Measurements from ENCODE around the gene SLC30A7.

The SLC30A7 gene

DNA sequence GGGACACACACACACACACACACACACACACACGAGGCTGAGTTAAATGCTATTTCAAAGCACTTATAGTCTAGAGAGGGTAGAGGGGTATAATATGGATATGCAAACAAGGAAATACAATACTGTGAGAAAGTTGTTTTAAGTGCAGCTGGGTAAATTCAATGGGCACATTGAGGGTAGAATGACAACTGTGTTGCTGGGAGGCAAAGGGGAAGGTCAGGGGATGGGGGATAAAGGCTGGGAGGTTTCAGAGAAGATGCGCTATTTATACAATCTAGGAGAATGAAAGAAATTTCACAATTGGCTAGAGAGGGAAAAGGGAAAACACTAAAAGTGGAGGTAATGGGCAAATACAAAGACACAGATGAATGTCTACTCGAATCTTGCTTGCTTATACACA, 20.7 kb upstream of the SLC30A7 start:
- Histone ChIP-seq H3K4me1 (ENCODE audit: low read length) (no peaks in the 10 kb centered on the region), H3K36me3 (replicated peaks; ENCODE audit: insufficient read depth, low read length) (no peaks in the 10 kb centered on the region), H3K27me3 (replicated peaks; ENCODE audit: insufficient read depth, low read length) (no peaks in the 10 kb centered on the region), H3K9ac (ENCODE audit: low read length) (no peak overlapping the region), H3K4me2 (ENCODE audit: low read depth, low read length) (no peak overlapping the region), H3F3A (ENCODE audit: insufficient read depth, low read length) (no peaks in the 10 kb centered on the region), H3K79me2 (ENCODE audit: low read length) (no peaks in the 10 kb centered on the region), H3K9me2 (replicated peaks; ENCODE audit: insufficient read depth, low read length) (no peaks in the 10 kb centered on the region), H3K27ac (ENCODE audit: low read length) (no peak overlapping the region), H4K20me1 (ENCODE audit: insufficient read depth, low read length) (no peaks in the 10 kb centered on the region), H2AFZ (ENCODE audit: low read length) (no peak overlapping the region), H3K9me3 (replicated peaks; ENCODE audit: insufficient read depth, low read length) (no peaks in the 10 kb centered on the region), H3K4me3 (ENCODE audit: low read length) (no peak overlapping the region)
- DNase-seq: no peak
- TF ChIP-seq, protein P1, sequence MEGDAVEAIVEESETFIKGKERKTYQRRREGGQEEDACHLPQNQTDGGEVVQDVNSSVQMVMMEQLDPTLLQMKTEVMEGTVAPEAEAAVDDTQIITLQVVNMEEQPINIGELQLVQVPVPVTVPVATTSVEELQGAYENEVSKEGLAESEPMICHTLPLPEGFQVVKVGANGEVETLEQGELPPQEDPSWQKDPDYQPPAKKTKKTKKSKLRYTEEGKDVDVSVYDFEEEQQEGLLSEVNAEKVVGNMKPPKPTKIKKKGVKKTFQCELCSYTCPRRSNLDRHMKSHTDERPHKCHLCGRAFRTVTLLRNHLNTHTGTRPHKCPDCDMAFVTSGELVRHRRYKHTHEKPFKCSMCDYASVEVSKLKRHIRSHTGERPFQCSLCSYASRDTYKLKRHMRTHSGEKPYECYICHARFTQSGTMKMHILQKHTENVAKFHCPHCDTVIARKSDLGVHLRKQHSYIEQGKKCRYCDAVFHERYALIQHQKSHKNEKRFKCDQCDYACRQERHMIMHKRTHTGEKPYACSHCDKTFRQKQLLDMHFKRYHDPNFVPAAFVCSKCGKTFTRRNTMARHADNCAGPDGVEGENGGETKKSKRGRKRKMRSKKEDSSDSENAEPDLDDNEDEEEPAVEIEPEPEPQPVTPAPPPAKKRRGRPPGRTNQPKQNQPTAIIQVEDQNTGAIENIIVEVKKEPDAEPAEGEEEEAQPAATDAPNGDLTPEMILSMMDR (IDR thresholded peaks at IDR 0.05; ENCODE audit: low read length): no peak
- no peak for TF ChIP-seq EZH2phosphoT487 (IDR thresholded peaks at IDR 0.05; ENCODE audit: low read length)
- no peak for TF ChIP-seq EZH2 (optimal IDR thresholded peaks at IDR 0.05; ENCODE audit: low read depth, low read length)

DNA sequence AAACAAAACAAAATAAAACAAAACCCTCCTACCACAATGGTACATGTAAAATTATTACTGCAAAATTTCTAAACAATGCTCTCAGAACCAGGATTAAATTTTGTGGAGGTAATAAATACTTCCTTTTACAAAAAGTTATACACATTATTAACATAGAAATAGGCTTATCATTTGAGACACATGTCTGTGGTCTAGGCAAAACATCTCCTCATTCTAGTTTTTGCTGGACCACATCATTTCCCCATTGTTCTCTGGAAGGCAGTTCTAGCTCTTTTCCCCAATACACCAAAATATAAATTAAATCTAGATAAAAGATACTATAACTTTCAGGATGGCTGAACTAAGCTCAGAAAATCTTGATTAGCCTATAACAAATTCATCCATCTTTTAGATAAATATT, 19.6 kb upstream of the SLC30A7 start:
- H3K4me3 ChIP-seq (ENCODE audit: low read length): no peak overlapping the region
- no peak overlapping the region for H3K27ac ChIP-seq (ENCODE audit: low read length)
- H3K9me3 ChIP-seq (replicated peaks; ENCODE audit: insufficient read depth, low read length): no peaks in the 10 kb centered on the region
- no peaks in the 10 kb centered on the region for H3K4me1 ChIP-seq (ENCODE audit: low read length)
- H2AFZ ChIP-seq (ENCODE audit: low read length): no peak overlapping the region
- no peak overlapping the region for H3K4me2 ChIP-seq (ENCODE audit: low read depth, low read length)
- no peaks in the 10 kb centered on the region for H3K27me3 ChIP-seq (replicated peaks; ENCODE audit: insufficient read depth, low read length)
- no peak for TF ChIP-seq EZH2phosphoT487 (IDR thresholded peaks at IDR 0.05; ENCODE audit: low read length)
- no peak for TF ChIP-seq EZH2 (optimal IDR thresholded peaks at IDR 0.05; ENCODE audit: low read depth, low read length)
- TF ChIP-seq, protein P1 (IDR thresholded peaks at IDR 0.05; ENCODE audit: low read length): no peak
- no peaks in the 10 kb centered on the region for H3F3A ChIP-seq (ENCODE audit: insufficient read depth, low read length)
- H3K36me3 ChIP-seq (replicated peaks; ENCODE audit: insufficient read depth, low read length): no peaks in the 10 kb centered on the region
- H4K20me1 ChIP-seq (ENCODE audit: insufficient read depth, low read length): no peaks in the 10 kb centered on the region
- no peak overlapping the region for H3K9ac ChIP-seq (ENCODE audit: low read length)
- no peaks in the 10 kb centered on the region for H3K9me2 ChIP-seq (replicated peaks; ENCODE audit: insufficient read depth, low read length)
- H3K79me2 ChIP-seq (ENCODE audit: low read length): no peaks in the 10 kb centered on the region
- DNase-seq: no peak

DNA sequence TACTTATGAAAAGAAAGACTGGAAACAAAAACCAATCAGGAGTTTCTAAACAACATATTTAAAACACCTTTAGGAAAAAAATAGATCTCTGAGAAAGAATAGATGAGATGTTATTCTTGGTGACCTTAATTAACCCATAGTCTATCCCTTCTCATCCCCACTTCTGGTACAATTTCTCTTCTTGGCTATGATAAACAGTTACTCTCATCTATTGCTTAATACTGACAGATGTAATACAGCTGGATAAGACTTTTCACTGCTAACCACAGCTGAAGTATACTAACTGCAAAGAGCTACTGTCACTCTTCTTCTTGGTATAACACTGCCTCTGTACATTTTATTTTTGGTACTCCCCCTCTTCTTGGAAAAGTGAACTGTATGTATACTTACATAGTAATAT, 16.5 kb upstream of the SLC30A7 start:
- no peaks in the 10 kb centered on the region for H3K9me3 ChIP-seq (replicated peaks; ENCODE audit: insufficient read depth, low read length)
- no peak overlapping the region for H3K4me2 ChIP-seq (ENCODE audit: low read depth, low read length)
- no peak overlapping the region for H3K27ac ChIP-seq (ENCODE audit: low read length)
- H3K79me2 ChIP-seq (ENCODE audit: low read length): no peaks in the 10 kb centered on the region
- H3K4me1 ChIP-seq (ENCODE audit: low read length): no peaks in the 10 kb centered on the region
- no peaks in the 10 kb centered on the region for H3F3A ChIP-seq (ENCODE audit: insufficient read depth, low read length)
- H3K27me3 ChIP-seq (replicated peaks; ENCODE audit: insufficient read depth, low read length): no peaks in the 10 kb centered on the region
- H3K4me3 ChIP-seq (ENCODE audit: low read length): no peak overlapping the region
- no peaks in the 10 kb centered on the region for H3K36me3 ChIP-seq (replicated peaks; ENCODE audit: insufficient read depth, low read length)
- no peaks in the 10 kb centered on the region for H3K9me2 ChIP-seq (replicated peaks; ENCODE audit: insufficient read depth, low read length)
- DNase-seq: no peak
- no peak for TF ChIP-seq EZH2phosphoT487 (IDR thresholded peaks at IDR 0.05; ENCODE audit: low read length)
- no peak overlapping the region for H3K9ac ChIP-seq (ENCODE audit: low read length)
- H4K20me1 ChIP-seq (ENCODE audit: insufficient read depth, low read length): no peaks in the 10 kb centered on the region
- H2AFZ ChIP-seq (ENCODE audit: low read length): no peak overlapping the region

DNA sequence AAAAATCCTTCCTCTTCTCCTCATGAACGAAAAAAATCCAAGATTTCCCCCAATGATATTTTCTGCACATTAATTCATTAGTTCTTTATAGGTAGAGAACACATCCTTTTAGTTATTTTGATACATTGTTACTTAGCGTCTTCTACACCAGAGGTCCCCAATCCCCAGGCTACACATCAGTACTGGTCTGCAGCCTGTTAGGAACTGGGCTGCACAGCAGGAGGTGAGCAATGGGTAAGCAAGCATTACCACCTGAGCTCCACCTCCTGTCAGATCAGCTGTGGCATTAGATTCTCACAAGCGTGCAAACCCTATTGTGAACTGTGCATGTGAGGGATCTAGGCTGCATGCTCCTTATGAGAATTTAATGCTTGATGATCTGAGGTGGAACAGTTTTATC, 14.2 kb upstream of the SLC30A7 start:
- Histone ChIP-seq H3K27me3 (replicated peaks; ENCODE audit: insufficient read depth, low read length) (no peaks in the 10 kb centered on the region), H3K4me1 (ENCODE audit: low read length) (no peaks in the 10 kb centered on the region), H3K9ac (ENCODE audit: low read length) (no peak overlapping the region), H3F3A (ENCODE audit: insufficient read depth, low read length) (no peaks in the 10 kb centered on the region), H3K9me3 (replicated peaks; ENCODE audit: insufficient read depth, low read length) (no peaks in the 10 kb centered on the region), H3K4me2 (ENCODE audit: low read depth, low read length) (no peak overlapping the region), H3K4me3 (ENCODE audit: low read length) (no peak overlapping the region), H3K27ac (ENCODE audit: low read length) (no peak overlapping the region), H2AFZ (ENCODE audit: low read length) (no peak overlapping the region), H3K36me3 (replicated peaks; ENCODE audit: insufficient read depth, low read length) (no peaks in the 10 kb centered on the region), H3K9me2 (replicated peaks; ENCODE audit: insufficient read depth, low read length) (no peaks in the 10 kb centered on the region), H4K20me1 (ENCODE audit: insufficient read depth, low read length) (no peaks in the 10 kb centered on the region), H3K79me2 (ENCODE audit: low read length) (no peaks in the 10 kb centered on the region)
- no peak for DNase-seq
- no peak for TF ChIP-seq EZH2phosphoT487 (IDR thresholded peaks at IDR 0.05; ENCODE audit: low read length)
- TF ChIP-seq, protein P1 (IDR thresholded peaks at IDR 0.05; ENCODE audit: low read length): no peak
- no peak for TF ChIP-seq EZH2 (optimal IDR thresholded peaks at IDR 0.05; ENCODE audit: low read depth, low read length)

All from MM.1S (cell line).